ENCODE measurements around the gene MMP24.

DNA sequence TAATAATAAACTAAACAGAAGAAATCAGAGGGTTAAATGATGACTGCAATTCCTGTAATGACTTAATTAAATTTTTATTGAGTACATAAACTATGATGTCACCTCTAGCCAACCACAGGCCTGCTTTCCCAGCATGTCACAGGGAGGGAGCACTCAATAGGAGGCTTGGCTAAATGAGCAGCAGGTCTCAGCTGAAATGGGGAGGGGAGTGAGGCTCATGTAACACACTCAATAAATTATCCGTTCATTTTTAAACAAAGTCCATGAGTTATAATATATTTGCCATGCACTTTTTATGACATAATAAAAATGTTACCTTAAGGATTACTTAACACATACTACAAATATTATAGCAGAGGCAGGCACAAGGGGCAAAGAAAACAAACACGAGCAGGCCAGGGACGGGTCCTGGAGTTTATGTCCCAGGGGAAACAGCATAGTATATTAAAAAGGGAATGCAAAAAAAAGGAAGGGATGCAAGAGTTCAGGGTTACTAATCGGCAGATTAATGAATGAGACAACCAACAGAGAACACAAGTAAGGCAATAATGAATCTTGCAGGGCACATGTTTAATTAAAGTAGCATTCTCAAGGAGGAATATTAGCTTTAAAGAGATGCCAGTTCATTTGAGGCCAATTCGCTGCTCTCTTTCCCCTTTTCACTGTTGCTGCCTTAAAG, 92.8 kb downstream of the MMP24 start:
- TF ChIP-seq CTCF (conservative IDR thresholded peaks at IDR 0.05; ENCODE audit: low read length) (no peak), EZH2phosphoT487 (IDR thresholded peaks at IDR 0.05; ENCODE audit: borderline replicate concordance, low read depth, low read length) (no peak)
